Measurements from ENCODE around the gene GMNC.

- TF ChIP-seq CTCF (optimal IDR thresholded peaks at IDR 0.05 in 1 of 3, IDR thresholded peaks at IDR 0.05 in 1 of 3, conservative IDR thresholded peaks at IDR 0.05 in 1 of 3; ENCODE audit: extremely low read depth in 1 of 3, insufficient read depth in 2 of 3, low read length in 3 of 3) (no peak), EZH2 (IDR thresholded peaks at IDR 0.05; ENCODE audit: low read length) (no peak)
Observed at GRCh38 chr3:190886945-190887344, 24.5 kb upstream of the GMNC start.
